Activated T-cell treated with anti-CD3 and anti-CD28 coated beads, Interleukin-2, amount 50 U/mL, for 72 hours (primary cell): ENCODE data around the gene KRT23. TPM values are rescaled to one million over a fixed set of nuclear protein-coding genes. Genes with fewer than 3 reads are reported as not detected.
A peak's percentile ranks its signal among the peaks of the same experiment; 100 is the strongest.

Experiments
- ATAC-seq, 2 donors: fragments of 150-1000 bp; cut with Tn5 transposase; replicated peaks in 1 of 2; 2 replicates each; pipeline ENCODE4 v1.10.0; 2021; ENCODE audit warnings: moderate library complexity in 2 of 2, mild to moderate bottlenecking in 1 of 2
- DNase-seq, 2 donors: peaks; one replicate each; pipeline ENCODE4 v3.0.0; 2021 to 2022; ENCODE audit warnings: mixed read lengths in 1 of 2
- H3K27ac Mint-ChIP-seq: one replicate; pipeline ENCODE4 v1.8.0; 2022; ENCODE audit warnings: mild to moderate bottlenecking, moderate library complexity, mixed read lengths
- H3K27me3 Mint-ChIP-seq: one replicate; pipeline ENCODE4 v1.8.0; 2022; ENCODE audit warnings: low read depth, mixed read lengths
- H3K36me3 Mint-ChIP-seq, 2 donors: one replicate each; pipeline ENCODE4 v1.8.0; 2022; ENCODE audit warnings: mixed read lengths in 2 of 2, mild to moderate bottlenecking in 1 of 2; ENCODE audit not compliant: insufficient read depth in 2 of 2
- H3K4me1 Mint-ChIP-seq: one replicate; pipeline ENCODE4 v1.8.0; 2022; ENCODE audit warnings: low read depth, mixed read lengths
- H3K4me3 Mint-ChIP-seq, 2 donors: one replicate each; pipeline ENCODE4 v1.8.0; 2022; ENCODE audit warnings: mild to moderate bottlenecking in 2 of 2, mixed read lengths in 2 of 2, moderate library complexity in 2 of 2
- H3K9me3 Mint-ChIP-seq, 2 donors: one replicate each; pipeline ENCODE4 v1.8.0; 2022; ENCODE audit warnings: mixed read lengths in 2 of 2
- total RNA-seq, 2 donors: library from RNA; stranded (reverse); gene quantifications; one replicate each; pipeline ENCODE4 v1.2.3, GENCODE V29; 2022

The KRT23 gene
- total RNA-seq, 2 donors from 2014 or later, result not detected

GRCh38 chr17:40915199-40915661 lies 22.2 kb downstream of the KRT23 start:
- ATAC-seq (peak; percentile 93 to 96), DNase-seq (no peak)
- no peaks in the 10 kb centered on the region for H3K36me3 Mint-ChIP-seq
- no peak overlapping the region for H3K27ac Mint-ChIP-seq
- H3K4me1 Mint-ChIP-seq, result peaks cover 11% of the 10 kb centered on the region
- no peaks in the 10 kb centered on the region for H3K9me3 Mint-ChIP-seq
- no peak overlapping the region for H3K4me3 Mint-ChIP-seq
- H3K27me3 Mint-ChIP-seq, result peaks cover 25% of the 10 kb centered on the region

- H3K36me3 Mint-ChIP-seq, result no peaks in the 10 kb centered on the region
- no peaks in the 10 kb centered on the region for H3K9me3 Mint-ChIP-seq
- H3K27ac Mint-ChIP-seq, result no peak overlapping the region
- no peak overlapping the region for H3K4me3 Mint-ChIP-seq
- DNase-seq, result no peak
- peaks cover 25% of the 10 kb centered on the region for H3K27me3 Mint-ChIP-seq
- H3K4me1 Mint-ChIP-seq, result peaks cover 11% of the 10 kb centered on the region
- ATAC-seq, result no peak
Observed at GRCh38 chr17:40914075-40914855, 23.2 kb downstream of the KRT23 start.

GRCh38 chr17:40912486-40913210 lies 24.8 kb downstream of the KRT23 start:
- Mint-ChIP-seq H3K27me3 (peaks cover 35% of the 10 kb centered on the region), H3K9me3 (no peaks in the 10 kb centered on the region), H3K36me3 (no peaks in the 10 kb centered on the region), H3K27ac (no peak overlapping the region), H3K4me1 (peaks cover 11% of the 10 kb centered on the region), H3K4me3 (no peak overlapping the region)
- no peak for DNase-seq
- ATAC-seq, result no peak

GRCh38 chr17:40910441-40910841 lies 27.0 kb downstream of the KRT23 start:
- no peak overlapping the region for H3K27ac Mint-ChIP-seq
- H3K4me3 Mint-ChIP-seq, result no peak overlapping the region
- H3K27me3 Mint-ChIP-seq, result peaks cover 56% of the 10 kb centered on the region
- no peak for DNase-seq
- H3K4me1 Mint-ChIP-seq, result peaks cover 6% of the 10 kb centered on the region
- no peak for ATAC-seq
- no peaks in the 10 kb centered on the region for H3K9me3 Mint-ChIP-seq
- H3K36me3 Mint-ChIP-seq, result no peaks in the 10 kb centered on the region

- ATAC-seq, result peak in 1 of 2 donors; percentile 9
- DNase-seq, result no peak
- Mint-ChIP-seq H3K36me3 (no peaks in the 10 kb centered on the region), H3K4me3 (no peak overlapping the region), H3K4me1 (no peaks in the 10 kb centered on the region), H3K9me3 (no peaks in the 10 kb centered on the region), H3K27ac (no peak overlapping the region), H3K27me3 (peaks cover 63% of the 10 kb centered on the region)
Observed at GRCh38 chr17:40909755-40910154, 27.7 kb downstream of the KRT23 start.

GRCh38 chr17:40909351-40909750 lies 28.1 kb downstream of the KRT23 start:
- H3K4me1 Mint-ChIP-seq, result no peaks in the 10 kb centered on the region
- peaks cover 67% of the 10 kb centered on the region for H3K27me3 Mint-ChIP-seq
- ATAC-seq, result peak; percentile 83 to 89
- H3K9me3 Mint-ChIP-seq, result no peaks in the 10 kb centered on the region
- H3K36me3 Mint-ChIP-seq, result no peaks in the 10 kb centered on the region
- H3K4me3 Mint-ChIP-seq, result no peak overlapping the region
- H3K27ac Mint-ChIP-seq, result no peak overlapping the region
- peak; percentile 57 to 72 for DNase-seq

GRCh38 chr17:40906613-40907012 lies 30.8 kb downstream of the KRT23 start:
- ATAC-seq (no peak), DNase-seq (no peak)
- Mint-ChIP-seq H3K36me3 (no peaks in the 10 kb centered on the region), H3K4me3 (no peak overlapping the region), H3K4me1 (peaks cover 18% of the 10 kb centered on the region), H3K9me3 (no peaks in the 10 kb centered on the region), H3K27ac (no peak overlapping the region), H3K27me3 (peaks cover 72% of the 10 kb centered on the region)

GRCh38 chr17:40905370-40905769 lies 32.1 kb downstream of the KRT23 start:
- ATAC-seq, result no peak
- no peak for DNase-seq
- Mint-ChIP-seq H3K27ac (no peak overlapping the region), H3K27me3 (peaks cover 72% of the 10 kb centered on the region), H3K4me1 (peaks cover 18% of the 10 kb centered on the region), H3K4me3 (no peak overlapping the region), H3K9me3 (no peaks in the 10 kb centered on the region), H3K36me3 (no peaks in the 10 kb centered on the region)

GRCh38 chr17:40903129-40903847 lies 34.2 kb downstream of the KRT23 start:
- peaks cover 55% of the 10 kb centered on the region for H3K27me3 Mint-ChIP-seq
- ATAC-seq, result no peak
- no peak overlapping the region for H3K27ac Mint-ChIP-seq
- DNase-seq, result no peak
- H3K4me1 Mint-ChIP-seq, result peaks cover 18% of the 10 kb centered on the region
- H3K9me3 Mint-ChIP-seq, result no peaks in the 10 kb centered on the region
- no peaks in the 10 kb centered on the region for H3K36me3 Mint-ChIP-seq
- H3K4me3 Mint-ChIP-seq, result peak overlapping the region in 1 of 2 donors; percentile 36

- no peak for ATAC-seq
- Mint-ChIP-seq H3K27me3 (peaks cover 50% of the 10 kb centered on the region), H3K4me3 (no peak overlapping the region), H3K36me3 (no peaks in the 10 kb centered on the region), H3K9me3 (no peaks in the 10 kb centered on the region), H3K4me1 (peaks cover 18% of the 10 kb centered on the region), H3K27ac (no peak overlapping the region)
- DNase-seq, result no peak
Observed at GRCh38 chr17:40902498-40902897, 34.9 kb downstream of the KRT23 start.

GRCh38 chr17:40901981-40902474 lies 35.4 kb downstream of the KRT23 start:
- Mint-ChIP-seq H3K9me3 (no peaks in the 10 kb centered on the region), H3K4me3 (no peak overlapping the region), H3K36me3 (no peaks in the 10 kb centered on the region), H3K27ac (no peak overlapping the region), H3K4me1 (peaks cover 18% of the 10 kb centered on the region), H3K27me3 (peaks cover 45% of the 10 kb centered on the region)
- ATAC-seq (peak; percentile 51 to 52), DNase-seq (no peak)

GRCh38 chr17:40900809-40901356 lies 36.6 kb downstream of the KRT23 start:
- DNase-seq (no peak), ATAC-seq (no peak)
- Mint-ChIP-seq H3K4me1 (peaks cover 18% of the 10 kb centered on the region), H3K27ac (no peak overlapping the region), H3K27me3 (peaks cover 40% of the 10 kb centered on the region), H3K36me3 (no peaks in the 10 kb centered on the region), H3K9me3 (no peaks in the 10 kb centered on the region), H3K4me3 (no peak overlapping the region)
